ENCODE measurements around the gene MPO. TPM values are rescaled to one million over a fixed set of nuclear protein-coding genes. Genes with fewer than 3 reads are reported as not detected.
A peak's percentile ranks its signal among the peaks of the same experiment; 100 is the strongest.

The MPO gene
- total RNA-seq, 2 donors from 2014 or later: not detected

- no peak overlapping the region for H3K9ac ChIP-seq (ENCODE audit: extremely low read depth, low read length, poor library complexity, severe bottlenecking)
- no peak overlapping the region for H3K27ac ChIP-seq (ENCODE audit: low read depth, low read length)
- DNase-seq: no peak
- peaks cover 4% of the 10 kb centered on the region for H3K36me3 Mint-ChIP-seq (ENCODE audit: low read depth)
- no peak overlapping the region for H3K27ac Mint-ChIP-seq
- no peak overlapping the region for H3K4me3 Mint-ChIP-seq
- H3K27me3 Mint-ChIP-seq (ENCODE audit: insufficient read depth): peaks cover 2% of the 10 kb centered on the region
- H3K9me3 ChIP-seq (ENCODE audit: control insufficient read depth, low read length): no peaks in the 10 kb centered on the region
- no peaks in the 10 kb centered on the region for H3K36me3 ChIP-seq (ENCODE audit: control insufficient read depth, insufficient read depth, low read length)
- no peaks in the 10 kb centered on the region for H3K4me1 Mint-ChIP-seq
- no peaks in the 10 kb centered on the region for H3K9me3 Mint-ChIP-seq
- no peaks in the 10 kb centered on the region for H3K27me3 ChIP-seq (ENCODE audit: control insufficient read depth, insufficient read depth, low read length, poor library complexity, severe bottlenecking)
- no peak overlapping the region for H3K4me3 ChIP-seq (ENCODE audit: low read length)
- H3K4me1 ChIP-seq (ENCODE audit: control insufficient read depth, insufficient read depth, low read length): no peaks in the 10 kb centered on the region
- 52% methylated on average over 1 of the region's 1 CpG; no CpG with 5 or more reads in 1 of the 2 experiments for WGBS, 2 experiments (ENCODE audit: insufficient coverage in 1 of 2, insufficient read length in 1 of 2)
- TF ChIP-seq, protein P1, sequence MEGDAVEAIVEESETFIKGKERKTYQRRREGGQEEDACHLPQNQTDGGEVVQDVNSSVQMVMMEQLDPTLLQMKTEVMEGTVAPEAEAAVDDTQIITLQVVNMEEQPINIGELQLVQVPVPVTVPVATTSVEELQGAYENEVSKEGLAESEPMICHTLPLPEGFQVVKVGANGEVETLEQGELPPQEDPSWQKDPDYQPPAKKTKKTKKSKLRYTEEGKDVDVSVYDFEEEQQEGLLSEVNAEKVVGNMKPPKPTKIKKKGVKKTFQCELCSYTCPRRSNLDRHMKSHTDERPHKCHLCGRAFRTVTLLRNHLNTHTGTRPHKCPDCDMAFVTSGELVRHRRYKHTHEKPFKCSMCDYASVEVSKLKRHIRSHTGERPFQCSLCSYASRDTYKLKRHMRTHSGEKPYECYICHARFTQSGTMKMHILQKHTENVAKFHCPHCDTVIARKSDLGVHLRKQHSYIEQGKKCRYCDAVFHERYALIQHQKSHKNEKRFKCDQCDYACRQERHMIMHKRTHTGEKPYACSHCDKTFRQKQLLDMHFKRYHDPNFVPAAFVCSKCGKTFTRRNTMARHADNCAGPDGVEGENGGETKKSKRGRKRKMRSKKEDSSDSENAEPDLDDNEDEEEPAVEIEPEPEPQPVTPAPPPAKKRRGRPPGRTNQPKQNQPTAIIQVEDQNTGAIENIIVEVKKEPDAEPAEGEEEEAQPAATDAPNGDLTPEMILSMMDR (conservative IDR thresholded peaks at IDR 0.05): peak; percentile 12
These were observed 32.1 kb upstream of the MPO start for GRCh38 chr17:58312829-58313228.

- Mint-ChIP-seq H3K9me3 (no peaks in the 10 kb centered on the region), H3K36me3 (ENCODE audit: low read depth) (peaks cover 4% of the 10 kb centered on the region), H3K27me3 (ENCODE audit: insufficient read depth) (no peaks in the 10 kb centered on the region), H3K27ac (no peak overlapping the region), H3K4me1 (no peaks in the 10 kb centered on the region), H3K4me3 (no peak overlapping the region)
- Histone ChIP-seq H3K9ac (ENCODE audit: extremely low read depth, low read length, poor library complexity, severe bottlenecking) (no peak overlapping the region), H3K4me1 (ENCODE audit: control insufficient read depth, insufficient read depth, low read length) (no peaks in the 10 kb centered on the region), H3K36me3 (ENCODE audit: control insufficient read depth, insufficient read depth, low read length) (no peaks in the 10 kb centered on the region), H3K9me3 (ENCODE audit: control insufficient read depth, low read length) (no peaks in the 10 kb centered on the region), H3K4me3 (ENCODE audit: low read length) (no peak overlapping the region), H3K27me3 (ENCODE audit: control insufficient read depth, insufficient read depth, low read length, poor library complexity, severe bottlenecking) (no peaks in the 10 kb centered on the region), H3K27ac (ENCODE audit: low read depth, low read length) (no peak overlapping the region)
- 90 to 95% methylated on average over 15 to 22 of the region's 23 CpGs for WGBS, 2 experiments (ENCODE audit: insufficient coverage in 1 of 2, insufficient read length in 1 of 2)
- peak; percentile 52 for DNase-seq
- TF ChIP-seq, protein P1 (conservative IDR thresholded peaks at IDR 0.05): no peak
These were observed 31.4 kb upstream of the MPO start for GRCh38 chr17:58312021-58312630.

DNA sequence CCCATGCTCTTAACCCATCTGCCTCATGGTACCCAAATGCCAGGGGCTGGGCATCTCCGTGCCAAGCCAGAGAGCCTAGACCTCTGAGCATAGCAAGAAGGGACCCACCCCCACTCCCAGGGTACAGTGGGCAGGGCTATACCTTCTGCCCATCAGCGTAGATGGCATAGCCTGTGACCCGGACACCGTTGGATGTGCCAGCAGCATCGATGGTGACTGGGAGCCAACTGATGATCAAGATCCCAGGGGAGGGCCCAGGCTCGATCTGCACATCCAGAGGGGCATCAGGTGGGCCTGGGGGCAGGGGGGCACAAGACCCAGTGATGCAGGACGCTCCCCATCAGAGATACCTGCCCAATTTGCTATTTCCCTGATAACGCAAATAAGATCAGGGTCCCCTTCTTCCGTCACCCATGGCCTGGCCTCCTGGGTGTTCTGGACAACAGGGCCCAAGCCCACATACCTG is 30.7 kb upstream of the MPO start:
- no peak overlapping the region for H3K4me3 ChIP-seq (ENCODE audit: low read length)
- H3K27ac ChIP-seq (ENCODE audit: low read depth, low read length): no peak overlapping the region
- TF ChIP-seq, protein P1 (conservative IDR thresholded peaks at IDR 0.05): no peak
- Mint-ChIP-seq H3K4me3 (no peak overlapping the region), H3K4me1 (no peaks in the 10 kb centered on the region), H3K27me3 (ENCODE audit: insufficient read depth) (no peaks in the 10 kb centered on the region), H3K36me3 (ENCODE audit: low read depth) (peaks cover 7% of the 10 kb centered on the region), H3K27ac (no peak overlapping the region), H3K9me3 (no peaks in the 10 kb centered on the region)
- 93 to 100% methylated on average over 5 to 9 of the region's 9 CpGs for WGBS, 2 experiments (ENCODE audit: insufficient coverage in 1 of 2, insufficient read length in 1 of 2)
- H3K9ac ChIP-seq (ENCODE audit: extremely low read depth, low read length, poor library complexity, severe bottlenecking): no peak overlapping the region
- no peaks in the 10 kb centered on the region for H3K27me3 ChIP-seq (ENCODE audit: control insufficient read depth, insufficient read depth, low read length, poor library complexity, severe bottlenecking)
- H3K4me1 ChIP-seq (ENCODE audit: control insufficient read depth, insufficient read depth, low read length): no peaks in the 10 kb centered on the region
- H3K36me3 ChIP-seq (ENCODE audit: control insufficient read depth, insufficient read depth, low read length): no peaks in the 10 kb centered on the region
- no peaks in the 10 kb centered on the region for H3K9me3 ChIP-seq (ENCODE audit: control insufficient read depth, low read length)
- no peak for DNase-seq
